KMS-11 (cell line): ENCODE data around the gene RASSF3.
"Not testable (repeated sequence)": the region's sequence is repeated elsewhere in the genome, so short reads cannot be mapped to it uniquely, and the experiment has no call there.

Experiments used
- H2AFZ ChIP-seq: fragments of 200-600 bp; sonication (generic); 2 replicates; pipeline ENCODE4 v1.6.1; 2016; ENCODE audit warnings: antibody characterized with exemption, mixed run types, low read depth
- H3K27ac ChIP-seq: fragments of 200-600 bp; sonication (generic); 2 replicates; pipeline ENCODE4 v1.6.1; 2016; ENCODE audit warnings: mild to moderate bottlenecking, mixed run types
- H3K27me3 ChIP-seq: fragments of 200-600 bp; sonication (generic); 2 replicates; pipeline ENCODE4 v1.6.1; 2017; ENCODE audit warnings: mild to moderate bottlenecking, low read depth, mixed run types, moderate library complexity; ENCODE audit not compliant: insufficient read depth
- H3K36me3 ChIP-seq: fragments of 200-600 bp; sonication (generic); 2 replicates; pipeline ENCODE4 v1.6.1; 2017; ENCODE audit warnings: mild to moderate bottlenecking, mixed run types; ENCODE audit not compliant: insufficient read depth
- H3K4me1 ChIP-seq: fragments of 200-600 bp; sonication (generic); 2 replicates; pipeline ENCODE4 v1.6.1; 2016; ENCODE audit warnings: mild to moderate bottlenecking, low read depth, mixed run types; ENCODE audit not compliant: poor library complexity, severe bottlenecking
- H3K4me2 ChIP-seq: fragments of 200-600 bp; sonication (generic); 2 replicates; pipeline ENCODE4 v1.7.0; 2016; ENCODE audit warnings: mild to moderate bottlenecking, mixed run types
- H3K4me3 ChIP-seq: fragments of 200-600 bp; sonication (generic); IDR thresholded peaks from 2 replicates; pipeline ENCODE4 v1.6.1; 2017; ENCODE audit warnings: low read depth, low read length, mixed read lengths; ENCODE audit not compliant: insufficient read depth
- H3K79me2 ChIP-seq: fragments of 200-600 bp; sonication (generic); 2 replicates; pipeline ENCODE4 v1.6.1; 2016; ENCODE audit warnings: low read depth, mixed run types; ENCODE audit not compliant: insufficient read depth
- H3K9ac ChIP-seq: fragments of 200-600 bp; sonication (generic); 2 replicates; pipeline ENCODE4 v1.6.1; 2016; ENCODE audit warnings: mild to moderate bottlenecking, mixed run types
- H4K20me1 ChIP-seq: fragments of 200-600 bp; sonication (generic); 2 replicates; pipeline ENCODE4 v1.6.1; 2016; ENCODE audit warnings: mild to moderate bottlenecking, mixed run types; ENCODE audit not compliant: insufficient read depth
- CTCF ChIP-seq: fragments of 200-600 bp; sonication (generic); conservative IDR thresholded peaks from 2 replicates; pipeline ENCODE4 v1.6.1; 2017; ENCODE audit warnings: low read depth, mild to moderate bottlenecking, antibody characterized with exemption, low read length, moderate library complexity, mixed read lengths

RASSF3 gene

GRCh38 chr12:64650762-64651161 is 40.5 kb downstream of the RASSF3 start:
- no peak overlapping the region for H3K9ac ChIP-seq
- no peaks in the 10 kb centered on the region for H3K27me3 ChIP-seq
- peaks cover 7% of the 10 kb centered on the region; the same call in 1 of the 2 replicates for H4K20me1 ChIP-seq
- no peak overlapping the region for H3K27ac ChIP-seq
- no peak overlapping the region for H3K4me2 ChIP-seq
- no peak for TF ChIP-seq CTCF
- peaks cover 50% of the 10 kb centered on the region; the same call in 1 of the 2 replicates for H3K79me2 ChIP-seq
- H3K4me3 ChIP-seq, result no peak overlapping the region
- H3K4me1 ChIP-seq, result peaks cover 10% of the 10 kb centered on the region
- H3K36me3 ChIP-seq, result no peaks in the 10 kb centered on the region
- no peak overlapping the region for H2AFZ ChIP-seq

- no peak overlapping the region for H3K4me3 ChIP-seq
- no peaks in the 10 kb centered on the region for H3K36me3 ChIP-seq
- no peak overlapping the region for H2AFZ ChIP-seq
- H3K27me3 ChIP-seq, result no peaks in the 10 kb centered on the region
- no peak overlapping the region for H3K27ac ChIP-seq
- no peak overlapping the region for H3K4me2 ChIP-seq
- peaks cover 18% of the 10 kb centered on the region for H3K4me1 ChIP-seq
- TF ChIP-seq CTCF, result no peak
- peaks cover 58% of the 10 kb centered on the region; the same call in 1 of the 2 replicates for H3K79me2 ChIP-seq
- no peak overlapping the region for H3K9ac ChIP-seq
- peaks cover 7% of the 10 kb centered on the region; the same call in 1 of the 2 replicates for H4K20me1 ChIP-seq
These were observed 42.1 kb downstream of the RASSF3 start for GRCh38 chr12:64652346-64652745.

GRCh38 chr12:64653123-64653522 is 42.8 kb downstream of the RASSF3 start:
- H3K4me3 ChIP-seq, result no peak overlapping the region
- peaks cover 7% of the 10 kb centered on the region; the same call in 1 of the 2 replicates for H4K20me1 ChIP-seq
- H3K27me3 ChIP-seq, result no peaks in the 10 kb centered on the region
- TF ChIP-seq CTCF, result no peak
- no peak overlapping the region for H3K27ac ChIP-seq
- H3K36me3 ChIP-seq, result no peaks in the 10 kb centered on the region
- no peak overlapping the region for H3K9ac ChIP-seq
- H3K4me1 ChIP-seq, result peaks cover 23% of the 10 kb centered on the region
- H3K79me2 ChIP-seq, result peaks cover 58% of the 10 kb centered on the region; the same call in 1 of the 2 replicates
- no peak overlapping the region for H3K4me2 ChIP-seq
- H2AFZ ChIP-seq, result no peak overlapping the region

GRCh38 chr12:64653907-64654306 is 43.6 kb downstream of the RASSF3 start:
- H3K4me2 ChIP-seq, H2AFZ ChIP-seq, H3K27ac ChIP-seq, H4K20me1 ChIP-seq, H3K9ac ChIP-seq, H3K27me3 ChIP-seq, H3K36me3 ChIP-seq, H3K4me3 ChIP-seq: not testable (repeated sequence)
- Histone ChIP-seq H3K79me2 (peaks cover 58% of the 10 kb centered on the region; the same call in 1 of the 2 replicates), H3K4me1 (peaks cover 31% of the 10 kb centered on the region)

- no peak overlapping the region for H3K27ac ChIP-seq
- peaks cover 7% of the 10 kb centered on the region; the same call in 1 of the 2 replicates for H4K20me1 ChIP-seq
- peaks cover 37% of the 10 kb centered on the region for H3K4me1 ChIP-seq
- H3K4me2 ChIP-seq, result no peak overlapping the region
- no peak for TF ChIP-seq CTCF
- peaks cover 54% of the 10 kb centered on the region; the same call in 1 of the 2 replicates for H3K79me2 ChIP-seq
- H2AFZ ChIP-seq, result no peak overlapping the region
- no peak overlapping the region for H3K9ac ChIP-seq
- no peaks in the 10 kb centered on the region for H3K36me3 ChIP-seq
- no peak overlapping the region for H3K4me3 ChIP-seq
- H3K27me3 ChIP-seq, result no peaks in the 10 kb centered on the region
These were observed 44.8 kb downstream of the RASSF3 start for GRCh38 chr12:64655141-64655540.
